HG02970 (cell line): ENCODE data around the gene ASCL2.
"Not testable (repeated sequence)": the region's sequence is repeated elsewhere in the genome, so short reads cannot be mapped to it uniquely, and the experiment has no call there.

ENCODE experiments used
- ATAC-seq: cut with Tn5 transposase; IDR thresholded peaks from one replicate; pipeline ENCODE4 v1.9.1; 2021; ENCODE audit warnings: mild to moderate bottlenecking, moderate library complexity, moderate number of reproducible peaks; ENCODE audit not compliant: unreplicated experiment, low FRiP score

ASCL2 gene

GRCh38 chr11:2237457-2238238 is 32.7 kb downstream of the ASCL2 start:
- no peak for ATAC-seq

GRCh38 chr11:2236381-2237134 is 33.8 kb downstream of the ASCL2 start:
- not testable (repeated sequence) for ATAC-seq

- no peak for ATAC-seq
Observed at GRCh38 chr11:2235588-2236326, 34.6 kb downstream of the ASCL2 start.

- ATAC-seq = no peak
Observed at GRCh38 chr11:2234963-2235362, 35.4 kb downstream of the ASCL2 start.

GRCh38 chr11:2233693-2234455 is 36.5 kb downstream of the ASCL2 start:
- no peak for ATAC-seq

- no peak for ATAC-seq
Observed at GRCh38 chr11:2229713-2230297, 40.6 kb downstream of the ASCL2 start.

- no peak for ATAC-seq
Observed at GRCh38 chr11:2224254-2224653, 46.1 kb downstream of the ASCL2 start.

- no peak for ATAC-seq
Observed at GRCh38 chr11:2223153-2223794, 47.1 kb downstream of the ASCL2 start.

GRCh38 chr11:2222451-2222850 is 47.9 kb downstream of the ASCL2 start:
- no peak for ATAC-seq

- no peak for ATAC-seq
Observed at GRCh38 chr11:2221591-2221990, 48.8 kb downstream of the ASCL2 start.

GRCh38 chr11:2221024-2221423 is 49.4 kb downstream of the ASCL2 start:
- ATAC-seq = no peak

DNA sequence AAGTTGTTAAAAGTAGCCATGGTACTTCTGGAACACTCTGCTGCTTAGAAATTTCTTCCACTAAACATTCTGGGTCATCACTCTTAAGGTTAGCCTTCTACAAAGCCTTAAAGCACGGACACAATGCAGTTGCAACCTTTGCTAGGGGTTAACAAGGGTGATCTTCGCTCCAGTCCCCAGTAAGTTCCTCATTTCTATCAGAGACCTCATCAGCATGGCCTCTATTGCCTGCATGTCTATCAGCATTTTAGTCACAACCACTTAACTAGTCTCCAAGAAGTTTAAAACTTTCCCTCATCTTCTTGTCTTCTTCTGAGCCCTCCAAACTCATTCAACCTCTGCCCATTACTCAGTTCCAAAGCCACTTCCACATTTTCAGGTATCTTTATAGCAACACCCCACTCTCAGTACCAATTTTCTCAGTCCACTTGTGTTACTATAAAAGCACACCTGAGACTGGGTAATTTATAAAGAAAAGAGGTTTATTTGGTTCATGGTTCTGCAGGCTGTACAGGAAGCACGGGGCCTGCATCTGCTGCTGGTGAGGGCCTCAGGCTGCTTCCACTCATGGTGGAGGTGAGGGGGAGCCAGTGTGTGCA is 50.1 kb downstream of the ASCL2 start:
- ATAC-seq = no peak

- ATAC-seq = no peak
Observed at GRCh38 chr11:2219318-2220017, 50.9 kb downstream of the ASCL2 start.
